ENCODE data around the gene ACTA2. TPM values are rescaled to one million over a fixed set of nuclear protein-coding genes. Genes with fewer than 3 reads are reported as not detected.

The ACTA2 gene
- total and polyA plus RNA-seq, 4 donors: 3,163 to 9,611 (median 4,255) TPM

DNA sequence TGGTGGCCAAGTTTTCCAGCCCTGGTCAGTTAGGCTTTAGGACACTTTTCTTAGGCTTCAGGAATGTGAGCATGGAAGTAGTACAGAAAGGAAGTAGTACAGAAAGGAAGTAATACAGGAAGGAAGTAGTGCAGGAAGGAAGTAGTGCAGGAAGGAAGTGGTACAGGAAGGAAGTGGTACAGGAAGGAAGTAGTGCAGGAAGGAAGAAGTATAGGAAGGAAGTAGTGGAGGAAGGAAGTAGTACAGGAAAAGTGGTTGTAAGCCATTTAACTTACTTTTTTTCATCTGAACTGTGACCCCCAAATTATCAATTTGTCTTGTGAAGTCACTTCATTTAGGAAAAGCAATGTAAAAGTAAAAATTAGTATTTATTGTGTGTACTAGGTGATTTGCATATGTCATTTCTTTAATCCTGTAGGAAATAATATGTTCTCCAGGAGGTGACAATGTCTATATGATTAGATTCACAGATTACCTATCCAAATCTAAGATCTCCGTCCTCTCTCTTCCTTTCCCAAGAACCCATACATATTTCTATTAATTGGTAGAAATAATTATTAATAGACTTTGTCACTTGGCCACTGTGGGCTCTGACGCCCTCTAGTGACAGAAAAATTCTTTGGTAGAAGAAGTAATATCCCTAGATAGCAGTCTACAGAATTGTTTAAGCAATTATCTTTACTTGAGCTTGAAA lies 34.1 kb upstream of the ACTA2 start:
- H3K36me3 ChIP-seq (ENCODE audit: control insufficient read depth in 1 of 2, insufficient read depth in 2 of 2, low read length in 1 of 2): no peaks in the 10 kb centered on the region
- ATAC-seq (ENCODE audit: low FRiP score): no peak
- 0 to 3% methylated on average over 2 of the region's 2 CpGs for WGBS, 2 donors
- H3K27ac ChIP-seq (ENCODE audit: low read depth in 1 of 2, low read length in 2 of 2): no peak overlapping the region
- no peaks in the 10 kb centered on the region for H3K27me3 ChIP-seq (ENCODE audit: control insufficient read depth in 1 of 2, insufficient read depth in 2 of 2, low read length in 1 of 2)
- DNase-seq: no peak
- intact Hi-C loops (cut with DNase I): loop anchor here in 1 of 2 donors (5.0 kb wide), 1 partner anchor 104 kb away; the partner anchor contains the start of gene STAMBPL1
- H3K9me3 ChIP-seq (ENCODE audit: control insufficient read depth, low read length): no peaks in the 10 kb centered on the region
- peaks cover 5 to 7% of the 10 kb centered on the region in 2 donors for H3K4me1 ChIP-seq (ENCODE audit: control insufficient read depth in 1 of 2, insufficient read depth in 2 of 2, low read length in 2 of 2)
- H3K4me3 ChIP-seq (ENCODE audit: low read length in 2 of 2): peak overlapping the region in 1 of 2 donors; percentile 41

DNA sequence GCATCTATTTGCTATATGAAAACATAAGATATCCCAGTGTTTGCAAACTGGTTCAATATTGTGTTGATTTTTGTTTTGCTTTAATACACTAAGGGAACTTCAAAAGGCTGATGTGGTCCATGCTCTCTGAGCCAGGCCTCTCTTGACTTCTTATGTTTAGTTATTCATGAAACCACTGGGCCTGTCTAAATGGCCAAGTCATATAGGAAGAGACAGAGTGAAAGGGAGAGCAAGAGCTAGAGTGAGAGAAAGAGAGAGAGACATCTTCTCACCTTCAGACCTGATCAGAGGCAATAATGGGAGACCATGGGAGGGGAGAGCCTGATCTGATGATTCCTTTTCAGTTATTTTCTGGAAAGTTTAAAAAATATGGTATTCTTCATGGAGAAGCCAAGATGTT lies 32.0 kb upstream of the ACTA2 start:
- H3K4me3 ChIP-seq (ENCODE audit: low read length in 2 of 2): no peak overlapping the region

DNA sequence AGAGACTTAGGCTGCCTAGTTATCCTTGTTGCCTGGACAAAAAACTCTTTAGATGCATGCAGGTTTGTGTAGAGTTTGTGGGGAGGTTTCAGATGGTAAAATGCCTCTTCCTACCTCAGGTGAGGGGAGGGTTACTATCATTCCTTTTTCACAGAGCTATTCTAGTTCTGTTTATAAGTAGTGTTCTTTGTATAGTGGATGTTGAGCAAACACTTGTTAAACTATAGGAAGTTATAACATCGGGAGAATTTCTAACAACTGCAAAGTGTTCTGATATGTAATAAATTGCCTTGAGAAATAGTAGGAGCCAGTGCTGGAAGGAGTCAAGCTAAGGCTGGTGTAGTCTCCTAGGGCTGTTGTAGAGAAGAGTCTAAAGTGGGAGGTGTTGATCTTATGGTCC lies 31.4 kb upstream of the ACTA2 start:
- H3K4me1 ChIP-seq (ENCODE audit: control insufficient read depth in 1 of 2, insufficient read depth in 2 of 2, low read length in 2 of 2): peaks cover 10 to 16% of the 10 kb centered on the region in 2 donors
- no peaks in the 10 kb centered on the region for H3K9me3 ChIP-seq (ENCODE audit: control insufficient read depth, low read length)
- no peaks in the 10 kb centered on the region for H3K36me3 ChIP-seq (ENCODE audit: control insufficient read depth in 1 of 2, insufficient read depth in 2 of 2, low read length in 1 of 2)
- no peaks in the 10 kb centered on the region for H3K27me3 ChIP-seq (ENCODE audit: control insufficient read depth in 1 of 2, insufficient read depth in 2 of 2, low read length in 1 of 2)
- H3K27ac ChIP-seq (ENCODE audit: low read depth in 1 of 2, low read length in 2 of 2): peak overlapping the region in 1 of 2 donors; percentile 71
- DNase-seq (no peak), ATAC-seq (ENCODE audit: low FRiP score) (no peak)
- WGBS, 2 donors: 15 to 16% methylated on average over 1 of the region's 1 CpG
- no peak overlapping the region for H3K4me3 ChIP-seq (ENCODE audit: low read length in 2 of 2)
- intact Hi-C loops (cut with DNase I): no loop called here

More for the DNA sequence above, 32.0 kb upstream of the ACTA2 start:
- peak overlapping the region in 1 of 2 donors; percentile 51 for H3K27ac ChIP-seq (ENCODE audit: low read depth in 1 of 2, low read length in 2 of 2)
- H3K9me3 ChIP-seq (ENCODE audit: control insufficient read depth, low read length): no peaks in the 10 kb centered on the region
- no peaks in the 10 kb centered on the region for H3K27me3 ChIP-seq (ENCODE audit: control insufficient read depth in 1 of 2, insufficient read depth in 2 of 2, low read length in 1 of 2)
- H3K36me3 ChIP-seq (ENCODE audit: control insufficient read depth in 1 of 2, insufficient read depth in 2 of 2, low read length in 1 of 2): no peaks in the 10 kb centered on the region
- ATAC-seq (ENCODE audit: low FRiP score) (no peak), DNase-seq (no peak)
- peaks cover 12 to 16% of the 10 kb centered on the region in 2 donors for H3K4me1 ChIP-seq (ENCODE audit: control insufficient read depth in 1 of 2, insufficient read depth in 2 of 2, low read length in 2 of 2)
- intact Hi-C loops (cut with DNase I): no loop called here

DNA sequence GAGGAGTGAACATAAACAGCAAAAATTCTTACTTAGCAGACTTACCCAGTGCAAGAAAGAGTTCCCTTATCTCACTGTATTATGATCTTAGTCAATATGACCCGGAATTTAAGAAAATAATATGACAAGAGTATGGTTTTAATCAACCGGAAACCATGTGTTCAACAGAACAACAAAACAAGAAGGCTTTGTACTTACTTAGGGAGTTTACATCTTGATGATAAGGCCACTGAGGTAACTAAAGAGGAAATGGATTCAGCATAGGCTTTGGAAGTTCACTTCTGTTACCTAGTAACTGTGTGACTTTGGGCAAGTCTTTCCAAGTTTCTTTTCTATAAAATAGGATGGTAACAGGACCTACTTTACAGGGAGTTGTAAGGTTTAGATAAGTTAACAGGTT lies 30.6 kb upstream of the ACTA2 start:
- no peaks in the 10 kb centered on the region for H3K27me3 ChIP-seq (ENCODE audit: control insufficient read depth in 1 of 2, insufficient read depth in 2 of 2, low read length in 1 of 2)
- intact Hi-C loops (cut with DNase I): no loop called here
- peak overlapping the region in 1 of 2 donors; percentile 18 for H3K4me3 ChIP-seq (ENCODE audit: low read length in 2 of 2)
- no peak for DNase-seq
- 4 to 8% methylated on average over 2 of the region's 2 CpGs for WGBS, 2 donors
- no peak for ATAC-seq (ENCODE audit: low FRiP score)
- H3K36me3 ChIP-seq (ENCODE audit: control insufficient read depth in 1 of 2, insufficient read depth in 2 of 2, low read length in 1 of 2): no peaks in the 10 kb centered on the region
- peaks cover 10 to 16% of the 10 kb centered on the region in 2 donors for H3K4me1 ChIP-seq (ENCODE audit: control insufficient read depth in 1 of 2, insufficient read depth in 2 of 2, low read length in 2 of 2)
- H3K27ac ChIP-seq (ENCODE audit: low read depth in 1 of 2, low read length in 2 of 2): peak overlapping the region in 1 of 2 donors; percentile 67
- H3K9me3 ChIP-seq (ENCODE audit: control insufficient read depth, low read length): no peaks in the 10 kb centered on the region

DNA sequence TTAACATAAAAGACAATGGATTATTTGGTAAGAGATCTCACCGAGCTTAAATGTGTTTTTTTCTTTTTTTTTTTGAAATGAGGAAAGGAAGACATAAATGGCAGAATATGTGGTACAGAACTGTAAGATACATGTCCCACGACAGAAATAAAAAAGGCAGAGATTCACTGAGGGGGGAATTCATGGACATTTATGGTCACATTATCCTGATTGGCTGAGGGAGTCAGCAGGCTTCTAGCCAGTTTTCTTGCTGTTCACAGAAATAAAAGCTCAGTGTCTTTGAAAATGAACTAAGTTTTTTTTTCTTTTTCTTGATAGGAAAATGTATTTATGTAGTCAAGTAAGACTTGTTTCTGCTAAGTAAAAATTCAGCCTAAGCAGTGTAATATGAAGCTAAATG lies 29.8 kb upstream of the ACTA2 start:
- H3K9me3 ChIP-seq (ENCODE audit: control insufficient read depth, low read length): no peaks in the 10 kb centered on the region
- no peaks in the 10 kb centered on the region for H3K36me3 ChIP-seq (ENCODE audit: control insufficient read depth in 1 of 2, insufficient read depth in 2 of 2, low read length in 1 of 2)
- H3K27ac ChIP-seq (ENCODE audit: low read depth in 1 of 2, low read length in 2 of 2): peak overlapping the region in 1 of 2 donors; percentile 97
- ATAC-seq (ENCODE audit: low FRiP score): peak; percentile 54
- peaks cover 10 to 16% of the 10 kb centered on the region in 2 donors for H3K4me1 ChIP-seq (ENCODE audit: control insufficient read depth in 1 of 2, insufficient read depth in 2 of 2, low read length in 2 of 2)
- no peak for DNase-seq
- no peaks in the 10 kb centered on the region for H3K27me3 ChIP-seq (ENCODE audit: control insufficient read depth in 1 of 2, insufficient read depth in 2 of 2, low read length in 1 of 2)
- intact Hi-C loops (cut with DNase I): no loop called here
- WGBS, 2 donors: 1 to 4% methylated on average over 2 of the region's 2 CpGs
- peak overlapping the region in 1 of 2 donors; percentile 26 for H3K4me3 ChIP-seq (ENCODE audit: low read length in 2 of 2)

DNA sequence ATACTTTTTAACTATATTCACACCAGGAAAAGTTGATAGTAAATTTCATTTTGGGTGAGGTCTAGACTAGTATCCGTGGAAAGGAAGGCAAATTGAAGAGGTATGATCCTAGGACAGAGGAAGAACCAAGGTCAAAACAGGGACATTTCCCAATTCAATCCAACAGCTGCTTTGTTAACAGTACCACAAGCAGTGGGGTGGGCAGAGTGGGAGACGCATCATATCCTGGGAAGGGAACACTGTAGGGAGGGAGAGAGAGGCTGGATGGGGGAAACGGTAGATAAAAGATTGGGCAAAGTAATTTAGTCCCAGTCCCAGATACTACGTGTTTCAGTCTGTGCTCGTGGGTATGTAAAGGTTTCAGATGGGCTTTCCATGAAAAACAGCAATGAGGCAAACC lies 28.9 kb upstream of the ACTA2 start:
- Histone ChIP-seq H3K27ac (ENCODE audit: low read depth in 1 of 2, low read length in 2 of 2) (peak overlapping the region; percentile 94 to 97), H3K36me3 (ENCODE audit: control insufficient read depth in 1 of 2, insufficient read depth in 2 of 2, low read length in 1 of 2) (no peaks in the 10 kb centered on the region), H3K9me3 (ENCODE audit: control insufficient read depth, low read length) (no peaks in the 10 kb centered on the region), H3K4me1 (ENCODE audit: control insufficient read depth in 1 of 2, insufficient read depth in 2 of 2, low read length in 2 of 2) (peaks cover 10 to 16% of the 10 kb centered on the region in 2 donors), H3K4me3 (ENCODE audit: low read length in 2 of 2) (no peak overlapping the region), H3K27me3 (ENCODE audit: control insufficient read depth in 1 of 2, insufficient read depth in 2 of 2, low read length in 1 of 2) (no peaks in the 10 kb centered on the region)
- WGBS, 2 donors: 14 to 21% methylated on average over 5 of the region's 5 CpGs
- intact Hi-C loops (cut with DNase I): no loop called here
- no peak for DNase-seq
- no peak for ATAC-seq (ENCODE audit: low FRiP score)

DNA sequence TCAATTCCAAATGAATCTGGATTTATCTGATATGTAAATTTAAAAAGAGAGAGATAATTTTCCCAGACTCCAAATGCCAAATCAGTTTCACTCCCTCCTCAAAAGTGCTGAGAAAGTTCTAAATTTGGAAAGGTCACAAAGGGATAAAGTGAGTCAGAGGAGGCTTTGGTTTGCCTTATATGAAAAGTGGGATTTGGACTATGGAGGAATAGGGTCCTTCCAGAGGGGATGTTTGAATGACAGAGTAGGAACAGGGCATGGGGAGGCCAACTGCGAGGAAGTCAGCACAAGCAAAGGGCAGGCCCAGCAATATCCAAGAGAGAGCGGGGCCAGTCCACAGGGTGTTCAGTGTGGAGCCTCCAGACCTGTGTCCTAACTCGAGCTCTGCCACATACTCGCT lies 28.2 kb upstream of the ACTA2 start:
- DNase-seq: no peak
- WGBS, 2 donors: 11 to 13% methylated on average over 4 of the region's 4 CpGs
- Histone ChIP-seq H3K27me3 (ENCODE audit: control insufficient read depth in 1 of 2, insufficient read depth in 2 of 2, low read length in 1 of 2) (no peaks in the 10 kb centered on the region), H3K9me3 (ENCODE audit: control insufficient read depth, low read length) (no peaks in the 10 kb centered on the region), H3K4me3 (ENCODE audit: low read length in 2 of 2) (no peak overlapping the region), H3K27ac (ENCODE audit: low read depth in 1 of 2, low read length in 2 of 2) (peak overlapping the region; percentile 97 to 98), H3K36me3 (ENCODE audit: control insufficient read depth in 1 of 2, insufficient read depth in 2 of 2, low read length in 1 of 2) (no peaks in the 10 kb centered on the region), H3K4me1 (ENCODE audit: control insufficient read depth in 1 of 2, insufficient read depth in 2 of 2, low read length in 2 of 2) (peaks cover 10 to 16% of the 10 kb centered on the region in 2 donors)
- ATAC-seq (ENCODE audit: low FRiP score): peak; percentile 58
- intact Hi-C loops (cut with DNase I): no loop called here

DNA sequence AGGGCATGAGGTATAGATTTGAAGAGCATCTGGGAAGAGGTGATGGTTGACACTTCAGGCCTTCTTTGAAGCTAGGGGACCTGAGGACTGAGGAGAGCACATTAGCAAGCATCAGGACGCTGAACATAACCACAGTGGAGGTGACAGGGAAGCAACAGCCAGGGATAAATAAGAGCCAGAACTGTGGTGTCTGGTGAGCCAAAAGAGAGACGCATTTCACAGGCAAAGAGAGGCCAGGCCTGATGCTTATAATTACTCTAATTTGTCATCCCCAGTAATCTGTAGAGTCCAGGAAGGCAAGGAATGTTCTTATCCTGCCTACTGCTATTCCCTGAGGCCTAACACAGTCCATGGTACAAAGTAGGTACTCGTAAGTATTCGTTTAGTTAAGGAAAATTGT lies 27.7 kb upstream of the ACTA2 start:
- intact Hi-C loops (cut with DNase I): no loop called here
- WGBS, 2 donors: 3 to 6% methylated on average over 4 of the region's 4 CpGs
- ATAC-seq (ENCODE audit: low FRiP score) (peak; percentile 20), DNase-seq (no peak)
- Histone ChIP-seq H3K36me3 (ENCODE audit: control insufficient read depth in 1 of 2, insufficient read depth in 2 of 2, low read length in 1 of 2) (no peaks in the 10 kb centered on the region), H3K4me1 (ENCODE audit: control insufficient read depth in 1 of 2, insufficient read depth in 2 of 2, low read length in 2 of 2) (peaks cover 10 to 16% of the 10 kb centered on the region in 2 donors), H3K9me3 (ENCODE audit: control insufficient read depth, low read length) (no peaks in the 10 kb centered on the region), H3K27me3 (ENCODE audit: control insufficient read depth in 1 of 2, insufficient read depth in 2 of 2, low read length in 1 of 2) (no peaks in the 10 kb centered on the region), H3K4me3 (ENCODE audit: low read length in 2 of 2) (peak overlapping the region in 1 of 2 donors; percentile 40), H3K27ac (ENCODE audit: low read depth in 1 of 2, low read length in 2 of 2) (peak overlapping the region; percentile 97 to 100)

DNA sequence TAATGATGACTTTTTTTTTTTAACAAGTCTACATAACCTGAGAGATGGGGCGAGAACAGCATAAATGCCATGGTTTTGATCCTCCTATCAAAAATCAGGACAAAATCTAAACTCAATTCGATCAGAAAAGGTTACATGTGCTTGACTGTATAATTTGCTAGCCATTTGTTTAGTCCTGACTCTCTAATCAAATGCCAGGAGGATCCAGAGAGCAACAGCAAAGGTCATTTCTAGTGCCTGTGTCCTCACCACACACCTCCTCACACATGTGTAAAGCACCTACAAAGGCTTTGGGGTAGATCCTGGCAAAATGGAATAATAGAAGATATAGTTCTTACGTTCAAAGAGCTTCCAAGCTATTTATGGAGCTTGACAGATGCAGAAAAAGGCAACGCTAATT lies 27.0 kb upstream of the ACTA2 start:
- Histone ChIP-seq H3K36me3 (ENCODE audit: control insufficient read depth in 1 of 2, insufficient read depth in 2 of 2, low read length in 1 of 2) (no peaks in the 10 kb centered on the region), H3K27ac (ENCODE audit: low read depth in 1 of 2, low read length in 2 of 2) (peak overlapping the region; percentile 91 to 97), H3K27me3 (ENCODE audit: control insufficient read depth in 1 of 2, insufficient read depth in 2 of 2, low read length in 1 of 2) (no peaks in the 10 kb centered on the region), H3K9me3 (ENCODE audit: control insufficient read depth, low read length) (no peaks in the 10 kb centered on the region), H3K4me3 (ENCODE audit: low read length in 2 of 2) (peak overlapping the region in 1 of 2 donors; percentile 40), H3K4me1 (ENCODE audit: control insufficient read depth in 1 of 2, insufficient read depth in 2 of 2, low read length in 2 of 2) (peaks cover 10 to 13% of the 10 kb centered on the region in 2 donors)
- intact Hi-C loops (cut with DNase I): no loop called here
- WGBS, 2 donors: 24 to 35% methylated on average over 4 of the region's 4 CpGs
- ATAC-seq (ENCODE audit: low FRiP score): no peak
- DNase-seq: no peak

All from aorta (tissue), 5 donors.